HEK293 (cell line): Measurements from ENCODE around the gene IFNL1.

ENCODE experiments used
- CTCF ChIA-PET: fragments of 350-600 bp; formaldehyde crosslinking; extraction: SDS; loops from one replicate; lab custom pipeline; 2021; ENCODE audit warnings: antibody characterized with exemption; lab: Yijun Ruan, JAX
- POLR2A ChIA-PET: fragments of 300-600 bp; formaldehyde crosslinking; extraction: SDS; loops from one replicate; lab custom pipeline; 2020; ENCODE audit warnings: antibody characterized with exemption, inconsistent platforms; lab: Yijun Ruan, JAX
- H3K27ac ChIP-seq: fragments of 200-500 bp; sonication (Bioruptor generic); 2 replicates; pipeline ENCODE4 v1.5.1; 2014; ENCODE audit warnings: low read depth, low read length, control low read depth, inconsistent platforms; ENCODE audit errors: extremely low read depth
- H3K36me3 ChIP-seq, 2 experiments: fragments of 200-500 bp in 1 of 2; sonication (Bioruptor generic) in 1 of 2; 1 replicate in 1 of 2; 2 replicates in 1 of 2; pipeline ENCODE4 v1.5.1; 2014 to 2017; ENCODE audit warnings: inconsistent platforms in 2 of 2, low read length in 2 of 2; ENCODE audit not compliant: control insufficient read depth in 2 of 2, insufficient read depth in 1 of 2
- H3K4me1 ChIP-seq: fragments of 200-500 bp; sonication (Bioruptor generic); 2 replicates; pipeline ENCODE4 v1.5.1; 2014; ENCODE audit warnings: mild to moderate bottlenecking, low read length, inconsistent platforms; ENCODE audit not compliant: control insufficient read depth, insufficient read depth
- H3K4me3 ChIP-seq: 2 replicates; pipeline ENCODE4 v1.5.1; 2011; ENCODE audit warnings: low read depth, mild to moderate bottlenecking, control low read depth, low read length, moderate library complexity
- H3K9me3 ChIP-seq: fragments of 200-500 bp; sonication (Bioruptor generic); 2 replicates; pipeline ENCODE4 v1.5.1; 2014; ENCODE audit warnings: low read depth, low read length, inconsistent platforms; ENCODE audit not compliant: control insufficient read depth, insufficient read depth
- BCL11B ChIP-seq: fragments of 450-650 bp; formaldehyde crosslinking; IDR thresholded peaks from 2 replicates; pipeline ENCODE4 v1.5.1; 2016; ENCODE audit warnings: low read depth, missing biosample characterization, missing genetic modification characterization
- FEZF1 ChIP-seq: fragments of 450-650 bp; formaldehyde crosslinking; IDR thresholded peaks from 2 replicates; pipeline ENCODE4 v1.5.1; 2016; ENCODE audit warnings: missing biosample characterization, missing genetic modification characterization
- KLF8 ChIP-seq: fragments of 450-650 bp; formaldehyde crosslinking; IDR thresholded peaks from 2 replicates; pipeline ENCODE4 v1.5.1; 2016; ENCODE audit warnings: missing biosample characterization, missing genetic modification characterization
- PATZ1 ChIP-seq: fragments of 450-650 bp; formaldehyde crosslinking; IDR thresholded peaks from 2 replicates; pipeline ENCODE4 v1.5.1; 2016; ENCODE audit warnings: missing biosample characterization, missing genetic modification characterization
- PRDM1 ChIP-seq: fragments of 450-650 bp; formaldehyde crosslinking; IDR thresholded peaks from 2 replicates; pipeline ENCODE4; 2016; ENCODE audit warnings: missing biosample characterization, missing genetic modification characterization
- PRDM4 ChIP-seq: fragments of 450-650 bp; formaldehyde crosslinking; IDR thresholded peaks from 2 replicates; pipeline ENCODE4 v1.5.1; 2017; ENCODE audit warnings: missing biosample characterization, missing genetic modification characterization
- SALL2 ChIP-seq: fragments of 450-650 bp; formaldehyde crosslinking; IDR thresholded peaks from 2 replicates; pipeline ENCODE4 v1.5.0; 2017; ENCODE audit warnings: missing biosample characterization, mild to moderate bottlenecking, missing genetic modification characterization, borderline replicate concordance
- SP3 ChIP-seq: fragments of 450-650 bp; formaldehyde crosslinking; IDR thresholded peaks from 2 replicates; pipeline ENCODE4 v1.5.1; 2016; ENCODE audit warnings: missing biosample characterization, missing genetic modification characterization
- SP7 ChIP-seq: fragments of 450-650 bp; formaldehyde crosslinking; IDR thresholded peaks from 2 replicates; pipeline ENCODE4 v1.5.1; 2016; ENCODE audit warnings: missing biosample characterization, missing genetic modification characterization
- WT1 ChIP-seq: fragments of 450-650 bp; formaldehyde crosslinking; IDR thresholded peaks from 2 replicates; pipeline ENCODE4 v1.5.1; 2016; ENCODE audit warnings: missing biosample characterization, missing genetic modification characterization
- ZBTB20 ChIP-seq: fragments of 450-650 bp; formaldehyde crosslinking; IDR thresholded peaks from 2 replicates; pipeline ENCODE4 v1.5.1; 2016; ENCODE audit warnings: missing biosample characterization, missing genetic modification characterization
- ZFHX2 ChIP-seq: fragments of 450-650 bp; formaldehyde crosslinking; conservative IDR thresholded peaks from 2 replicates; pipeline ENCODE4 v1.5.1; 2016; ENCODE audit warnings: missing biosample characterization, missing genetic modification characterization
- ZNF10 ChIP-seq: fragments of 450-650 bp; formaldehyde crosslinking; IDR thresholded peaks from 2 replicates; pipeline ENCODE4 v1.5.1; 2017; ENCODE audit warnings: missing biosample characterization, missing genetic modification characterization
- ZNF19 ChIP-seq: fragments of 450-650 bp; formaldehyde crosslinking; IDR thresholded peaks from 2 replicates; pipeline ENCODE4; 2016; ENCODE audit warnings: missing biosample characterization, missing genetic modification characterization, low read depth
- ZNF211 ChIP-seq: fragments of 450-650 bp; formaldehyde crosslinking; IDR thresholded peaks from 2 replicates; pipeline ENCODE4 v1.5.1; 2016; ENCODE audit warnings: low read depth, missing biosample characterization, missing genetic modification characterization
- ZNF23 ChIP-seq: fragments of 450-650 bp; formaldehyde crosslinking; IDR thresholded peaks from 2 replicates; pipeline ENCODE4 v1.5.1; 2016; ENCODE audit warnings: missing biosample characterization, missing genetic modification characterization, borderline replicate concordance
- ZNF24 ChIP-seq: fragments of 450-650 bp; formaldehyde crosslinking; IDR thresholded peaks from 2 replicates; pipeline ENCODE4 v1.5.1; 2016; ENCODE audit warnings: missing biosample characterization, missing genetic modification characterization
- ZNF423 ChIP-seq: fragments of 450-650 bp; formaldehyde crosslinking; IDR thresholded peaks from 2 replicates; pipeline ENCODE4 v1.5.1; 2016; ENCODE audit warnings: missing biosample characterization, missing genetic modification characterization
- ZNF473 ChIP-seq: fragments of 450-650 bp; formaldehyde crosslinking; IDR thresholded peaks from 2 replicates; pipeline ENCODE4 v1.5.1; 2017; ENCODE audit warnings: missing biosample characterization, missing genetic modification characterization
- ZNF518A ChIP-seq: fragments of 450-650 bp; formaldehyde crosslinking; conservative IDR thresholded peaks from 2 replicates; pipeline ENCODE4 v1.5.1; 2016; ENCODE audit warnings: low read depth, missing biosample characterization, missing genetic modification characterization
- ZNF610 ChIP-seq: fragments of 450-650 bp; formaldehyde crosslinking; IDR thresholded peaks from 2 replicates; pipeline ENCODE4 v1.5.1; 2016; ENCODE audit warnings: missing biosample characterization, missing genetic modification characterization, borderline replicate concordance
- ZNF624 ChIP-seq: fragments of 450-650 bp; formaldehyde crosslinking; IDR thresholded peaks from 2 replicates; pipeline ENCODE4 v1.5.1; 2017; ENCODE audit warnings: missing biosample characterization, missing genetic modification characterization
- ZNF626 ChIP-seq: fragments of 450-650 bp; sonication (Bioruptor Pico); formaldehyde crosslinking; IDR thresholded peaks from 2 replicates; pipeline ENCODE4 v1.5.1; 2018; ENCODE audit warnings: missing biosample characterization, missing genetic modification characterization, inconsistent platforms
- ZNF629 ChIP-seq: fragments of 450-650 bp; formaldehyde crosslinking; IDR thresholded peaks from 2 replicates; pipeline ENCODE4 v1.5.1; 2017; ENCODE audit warnings: missing biosample characterization, missing genetic modification characterization
- ZNF76 ChIP-seq: fragments of 450-650 bp; formaldehyde crosslinking; IDR thresholded peaks from 2 replicates; pipeline ENCODE4; 2016; ENCODE audit warnings: low read depth, missing biosample characterization, missing genetic modification characterization, borderline replicate concordance

IFNL1 gene

GRCh38 chr19:39310558-39311311 is 14.5 kb downstream of the IFNL1 start (continued):
- TF ChIP-seq SALL2 (tag by site-specific recombination) (no peak), KLF8 (no peak), PATZ1 (tag by site-specific recombination) (0 out of 2 replicates have a peak, but pooled peaks have one; percentile 6), ZNF626 (tag by site-specific recombination) (no peak), ZNF624 (tag by site-specific recombination) (no peak), ZNF10 (tag by site-specific recombination) (no peak), ZBTB20 (tag by site-specific recombination) (no peak), ZNF76 (no peak), ZFHX2 (peak; percentile 99), FEZF1 (tag by site-specific recombination) (no peak), SP3 (tag by site-specific recombination) (peak; percentile 84), WT1 (tag by site-specific recombination) (no peak)

- POLR2A ChIA-PET, result no interaction called here
- CTCF ChIA-PET, result interaction anchor here (0.9 to 1.0 kb wide), 2 partner anchors 11 to 13 kb away, joined by 4 read pairs; no protein-coding TSS in a partner anchor
- no peak overlapping the region for H3K4me3 ChIP-seq
- peaks cover 5% of the 10 kb centered on the region for H3K4me1 ChIP-seq
- no peak overlapping the region for H3K27ac ChIP-seq
- H3K36me3 ChIP-seq, result peaks cover 74 to 80% of the 10 kb centered on the region in 2 experiments
- H3K9me3 ChIP-seq, result no peaks in the 10 kb centered on the region
- no peak for TF ChIP-seq KLF8
- TF ChIP-seq ZNF473, result no peak
- no peak for TF ChIP-seq ZNF610 (tag by site-specific recombination)
- no peak for TF ChIP-seq ZNF211 (tag by site-specific recombination)
- no peak for TF ChIP-seq ZNF23 (tag by site-specific recombination)
- no peak for TF ChIP-seq PRDM1 (tag by site-specific recombination)
- no peak for TF ChIP-seq ZNF629
- TF ChIP-seq BCL11B (tag by site-specific recombination), result peak; percentile 56; the same call in 1 of the 2 replicates
- TF ChIP-seq ZNF24, result no peak
- no peak for TF ChIP-seq ZNF423
- TF ChIP-seq PRDM4 (tag by site-specific recombination), result no peak
- no peak for TF ChIP-seq ZNF19 (tag by site-specific recombination)
- no peak for TF ChIP-seq ZNF518A (tag by site-specific recombination)
- TF ChIP-seq SP7 (tag by site-specific recombination), result no peak
Observed at GRCh38 chr19:39314016-39314728, 18.0 kb downstream of the IFNL1 start.
